Activated T-helper 17 cell treated with anti-CD3 and anti-CD28 coated beads, Interleukin-2, amount 50 U/mL, for 72 hours (primary cell): Measurements from ENCODE around the gene TNNT3. TPM values are rescaled to one million over a fixed set of nuclear protein-coding genes. Genes with fewer than 3 reads are reported as not detected.
"Not testable (repeated sequence)": the region's sequence is repeated elsewhere in the genome, so short reads cannot be mapped to it uniquely, and the experiment has no call there.

Experiments used
- ATAC-seq: fragments of 150-1000 bp; cut with Tn5 transposase; replicated peaks from 2 replicates; pipeline ENCODE4 v1.10.0; 2021; ENCODE audit warnings: mild to moderate bottlenecking, moderate library complexity
- H3K27ac Mint-ChIP-seq: one replicate; pipeline ENCODE4 v1.8.0; 2022; ENCODE audit warnings: mixed read lengths
- H3K27me3 Mint-ChIP-seq: one replicate; pipeline ENCODE4 v1.8.0; 2022; ENCODE audit warnings: mixed read lengths
- H3K36me3 Mint-ChIP-seq: one replicate; pipeline ENCODE4 v1.8.0; 2022; ENCODE audit warnings: low read depth, mild to moderate bottlenecking, mixed read lengths
- H3K4me1 Mint-ChIP-seq: one replicate; pipeline ENCODE4 v1.8.0; 2022; ENCODE audit warnings: mixed read lengths
- H3K4me3 Mint-ChIP-seq: one replicate; pipeline ENCODE4 v1.8.0; 2022; ENCODE audit warnings: mild to moderate bottlenecking, mixed read lengths
- H3K9me3 Mint-ChIP-seq: one replicate; pipeline ENCODE4 v1.8.0; 2022; ENCODE audit warnings: mixed read lengths
- total RNA-seq, 2 donors: library from RNA; stranded (reverse); gene quantifications; one replicate each; pipeline ENCODE4 v1.2.3, GENCODE V29; 2022

TNNT3 gene
- total RNA-seq, 2 donors from 2014 or later = 2.1 to 26.2 TPM

DNA sequence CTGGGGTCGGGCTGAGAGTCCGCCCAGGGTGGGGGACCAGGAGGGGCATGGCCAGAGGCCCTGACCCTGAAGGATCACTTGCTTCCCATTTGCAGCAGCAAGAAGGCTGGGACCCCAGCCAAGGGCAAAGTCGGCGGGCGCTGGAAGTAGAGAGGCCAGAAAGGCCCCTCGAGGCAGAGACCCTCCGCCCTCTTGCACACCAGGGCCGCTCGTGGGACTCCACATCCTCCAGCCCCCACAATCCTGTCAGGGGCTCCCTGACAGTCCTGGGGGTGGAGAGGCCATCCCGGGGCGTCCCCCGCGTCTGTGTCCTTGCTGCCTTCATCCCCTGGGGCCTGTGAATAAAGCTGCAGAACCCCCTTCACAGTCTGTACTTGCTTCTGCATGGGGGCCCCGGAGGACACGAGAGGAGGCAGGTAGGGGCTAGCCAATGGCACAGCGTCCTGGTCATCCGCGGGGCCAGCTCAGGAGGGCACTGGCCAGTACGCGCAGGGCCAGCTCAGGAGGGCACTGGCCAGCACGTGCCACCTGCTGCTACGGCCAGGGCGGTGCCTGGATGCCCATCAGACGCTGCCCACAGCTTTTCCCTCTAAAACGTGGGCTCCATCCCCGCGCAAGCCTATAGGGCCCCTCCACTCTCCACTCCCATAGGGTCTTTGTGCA lies 19.0 kb downstream of the TNNT3 start:
- H3K4me3 Mint-ChIP-seq = no peak overlapping the region
- no peak for ATAC-seq
- peaks cover 8% of the 10 kb centered on the region for H3K4me1 Mint-ChIP-seq
- no peaks in the 10 kb centered on the region for H3K9me3 Mint-ChIP-seq
- no peaks in the 10 kb centered on the region for H3K27me3 Mint-ChIP-seq
- H3K36me3 Mint-ChIP-seq = no peaks in the 10 kb centered on the region
- H3K27ac Mint-ChIP-seq = no peak overlapping the region

DNA sequence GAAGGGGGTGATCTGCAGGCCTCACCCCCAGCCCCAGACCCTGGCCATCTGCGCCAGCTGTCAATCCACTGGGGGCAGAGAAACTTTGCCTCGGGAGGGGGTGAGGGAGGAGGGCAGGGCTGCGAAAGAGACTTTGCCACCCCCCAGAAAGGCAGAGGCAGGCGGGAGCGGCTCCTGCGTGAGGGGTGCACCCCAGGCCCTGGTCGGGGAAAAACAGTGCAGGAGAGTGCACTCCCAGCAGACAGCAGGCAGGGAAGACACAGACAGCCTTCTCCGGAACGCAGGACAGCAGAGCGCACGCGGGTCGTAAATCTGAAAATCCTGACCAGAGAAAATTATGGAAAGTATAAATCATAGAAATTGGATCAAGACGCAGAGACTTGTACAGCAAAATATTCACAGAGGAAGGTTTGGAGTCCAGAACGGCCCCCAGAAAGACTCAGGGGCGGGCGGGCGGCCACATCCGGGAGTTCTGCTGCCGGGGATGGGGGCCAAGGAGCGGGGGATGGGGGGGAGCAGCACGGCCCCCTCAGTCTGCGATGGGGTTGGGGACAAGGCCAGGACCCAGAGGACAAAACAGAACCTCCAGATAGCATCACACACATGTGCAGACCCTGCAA lies 19.6 kb downstream of the TNNT3 start:
- peak; percentile 14 for ATAC-seq
- Mint-ChIP-seq H3K27ac (no peak overlapping the region), H3K4me1 (peaks cover 8% of the 10 kb centered on the region), H3K27me3 (no peaks in the 10 kb centered on the region), H3K36me3 (no peaks in the 10 kb centered on the region), H3K9me3 (no peaks in the 10 kb centered on the region), H3K4me3 (no peak overlapping the region)

DNA sequence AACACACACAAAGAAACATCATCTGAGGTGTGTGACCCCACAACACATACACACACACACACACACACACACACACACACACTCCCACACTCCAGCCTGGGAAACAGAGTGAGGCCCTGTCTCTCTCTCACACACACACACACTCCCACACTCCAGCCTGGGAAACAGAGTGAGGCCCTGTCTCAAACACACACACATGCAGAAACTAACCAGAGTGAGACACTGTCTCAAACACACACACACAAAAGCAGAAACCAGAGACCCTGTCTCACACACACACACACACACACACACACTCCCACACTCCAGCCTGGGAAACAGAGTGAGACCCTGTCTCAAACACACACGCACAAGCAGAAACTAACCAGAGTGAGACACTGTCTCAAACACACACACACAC lies 20.3 kb downstream of the TNNT3 start:
- not testable (repeated sequence) for ATAC-seq, H3K36me3 Mint-ChIP-seq, H3K27me3 Mint-ChIP-seq, H3K4me3 Mint-ChIP-seq, H3K9me3 Mint-ChIP-seq, H3K4me1 Mint-ChIP-seq
- H3K27ac Mint-ChIP-seq = peak overlapping the region; percentile 69

DNA sequence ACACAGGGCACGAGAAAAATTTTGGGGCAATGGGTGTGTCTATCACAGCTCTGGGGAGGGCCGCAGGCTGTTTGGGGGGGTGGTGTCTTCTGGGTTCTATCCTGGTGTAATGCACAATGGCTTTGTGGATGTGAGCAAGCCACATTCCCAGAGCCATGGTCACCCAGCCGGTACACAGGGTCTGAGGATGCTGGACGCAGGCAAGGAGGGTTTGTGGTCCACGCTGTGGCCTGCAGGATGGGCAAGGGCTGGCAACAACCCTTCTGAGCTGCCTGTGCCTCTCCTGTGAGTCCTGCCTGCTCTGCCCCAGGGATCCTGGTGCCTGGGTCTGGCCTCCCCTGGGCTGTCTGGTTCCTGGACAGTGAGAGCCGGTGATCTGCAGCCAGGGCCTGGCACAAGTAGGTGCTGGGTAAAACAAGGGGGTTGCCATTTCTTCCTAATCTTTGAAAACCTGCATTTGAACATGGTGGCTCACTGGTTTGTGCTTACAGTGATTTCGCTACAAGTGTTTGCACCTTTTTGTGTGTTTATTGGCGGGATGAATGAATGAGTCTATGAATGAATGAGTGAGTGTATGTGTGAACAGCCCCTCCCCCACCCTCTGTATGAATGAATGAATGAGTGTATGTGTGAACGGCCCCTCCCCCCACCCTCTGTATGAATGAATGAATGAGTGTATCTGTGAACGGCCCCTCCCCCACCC lies 23.2 kb downstream of the TNNT3 start:
- no peaks in the 10 kb centered on the region for H3K36me3 Mint-ChIP-seq

DNA sequence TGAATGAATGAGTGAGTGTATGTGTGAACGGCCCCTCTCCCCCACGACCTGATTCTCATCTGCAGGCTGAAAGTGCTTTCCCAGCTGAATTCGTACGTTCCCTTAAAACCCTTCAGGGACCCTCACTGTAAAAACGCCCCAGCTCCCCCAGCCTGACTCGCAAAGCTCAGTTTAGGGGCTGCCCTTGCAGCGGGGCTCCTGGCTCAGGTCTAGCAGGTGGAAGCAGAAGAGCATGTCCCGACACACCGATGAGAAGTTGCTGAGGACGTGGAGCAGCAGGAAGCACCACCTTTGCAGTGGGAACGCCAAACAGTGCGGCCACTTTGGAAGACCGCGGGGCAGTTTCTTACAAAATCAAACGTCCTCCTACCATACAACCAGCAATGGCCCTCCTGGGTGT lies 24.1 kb downstream of the TNNT3 start:
- Mint-ChIP-seq H3K27ac (no peak overlapping the region), H3K4me1 (peaks cover 8% of the 10 kb centered on the region), H3K36me3 (no peaks in the 10 kb centered on the region), H3K27me3 (no peaks in the 10 kb centered on the region), H3K4me3 (no peak overlapping the region), H3K9me3 (no peaks in the 10 kb centered on the region)
- no peak for ATAC-seq

More for the DNA sequence above, 23.2 kb downstream of the TNNT3 start:
- Mint-ChIP-seq H3K4me1 (peaks cover 8% of the 10 kb centered on the region), H3K4me3 (no peak overlapping the region), H3K9me3 (no peaks in the 10 kb centered on the region), H3K27me3 (no peaks in the 10 kb centered on the region), H3K27ac (no peak overlapping the region)
- no peak for ATAC-seq

DNA sequence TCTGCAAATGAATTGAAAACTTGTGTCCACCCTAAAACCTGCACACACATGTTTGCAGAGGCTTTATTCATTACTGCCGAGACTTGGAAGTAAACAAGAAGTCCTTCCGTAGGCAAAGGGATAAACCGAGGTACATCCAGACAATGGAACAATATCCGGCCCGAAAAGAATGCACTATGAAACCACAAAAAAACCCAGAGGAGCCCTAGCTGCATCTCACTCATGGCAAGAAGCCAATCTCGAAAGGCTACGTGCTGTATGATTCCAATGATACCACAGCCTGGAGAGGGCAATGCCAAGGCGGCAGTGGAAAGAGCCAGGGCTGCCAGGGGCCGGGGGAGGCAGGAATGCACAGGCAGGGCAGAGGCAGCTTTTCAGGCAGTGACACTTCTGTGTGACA lies 24.5 kb downstream of the TNNT3 start:
- Mint-ChIP-seq H3K27me3 (no peaks in the 10 kb centered on the region), H3K4me3 (no peak overlapping the region)

DNA sequence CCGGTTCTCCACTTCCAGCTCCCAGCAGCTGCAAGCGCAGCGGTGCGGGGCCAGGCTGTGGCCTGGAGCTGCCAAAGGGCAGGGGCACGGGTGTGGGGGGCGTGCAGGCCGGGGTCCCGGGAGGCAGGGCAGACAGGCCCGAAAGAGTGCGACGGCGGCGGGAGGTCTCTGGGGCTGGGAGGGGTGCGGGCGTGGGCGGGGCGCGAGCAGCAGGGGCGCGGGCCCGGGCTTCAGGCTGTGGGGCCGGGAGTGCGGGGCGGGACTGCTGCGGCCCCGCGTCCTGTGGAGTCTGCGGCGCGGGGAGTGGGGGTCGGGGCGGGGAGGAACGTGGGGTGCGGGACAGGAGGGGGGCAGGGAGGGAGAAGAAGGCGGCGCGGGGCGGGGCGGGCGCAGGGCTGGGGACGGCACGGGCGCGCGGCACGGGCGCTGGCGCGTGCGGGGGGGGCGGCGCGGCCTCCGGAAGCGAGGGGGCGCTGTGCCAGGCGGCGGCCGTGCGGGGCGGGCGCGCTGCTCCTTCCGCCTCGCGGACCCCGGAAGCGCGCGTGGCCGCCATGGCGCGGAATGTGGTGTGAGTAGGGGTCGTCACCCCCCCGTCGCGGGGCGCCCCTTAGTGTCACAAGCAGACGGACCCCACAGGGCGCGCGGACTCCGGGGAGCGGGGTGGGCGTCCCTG lies 27.4 kb downstream of the TNNT3 start, which contains the start of gene MRPL23:
Gene MRPL23, plus strand, starts transcription at position 521 of the 673 bp plus-strand sequence. Its CDS starts 31 bp downstream, at position 552.
- H3K36me3 Mint-ChIP-seq = no peaks in the 10 kb centered on the region
- no peaks in the 10 kb centered on the region for H3K9me3 Mint-ChIP-seq
- no peak within 1 kb of the TSS for H3K27ac Mint-ChIP-seq
- no peak within 1 kb of the TSS for H3K4me3 Mint-ChIP-seq
- H3K27me3 Mint-ChIP-seq = no peaks in the 10 kb centered on the region
- no peaks in the 10 kb centered on the region for H3K4me1 Mint-ChIP-seq
- peak; percentile 86 for ATAC-seq

More for the DNA sequence above, 24.5 kb downstream of the TNNT3 start:
- H3K27ac Mint-ChIP-seq = no peak overlapping the region
- H3K9me3 Mint-ChIP-seq = no peaks in the 10 kb centered on the region
- no peaks in the 10 kb centered on the region for H3K36me3 Mint-ChIP-seq
- ATAC-seq = no peak
- H3K4me1 Mint-ChIP-seq = peaks cover 8% of the 10 kb centered on the region

DNA sequence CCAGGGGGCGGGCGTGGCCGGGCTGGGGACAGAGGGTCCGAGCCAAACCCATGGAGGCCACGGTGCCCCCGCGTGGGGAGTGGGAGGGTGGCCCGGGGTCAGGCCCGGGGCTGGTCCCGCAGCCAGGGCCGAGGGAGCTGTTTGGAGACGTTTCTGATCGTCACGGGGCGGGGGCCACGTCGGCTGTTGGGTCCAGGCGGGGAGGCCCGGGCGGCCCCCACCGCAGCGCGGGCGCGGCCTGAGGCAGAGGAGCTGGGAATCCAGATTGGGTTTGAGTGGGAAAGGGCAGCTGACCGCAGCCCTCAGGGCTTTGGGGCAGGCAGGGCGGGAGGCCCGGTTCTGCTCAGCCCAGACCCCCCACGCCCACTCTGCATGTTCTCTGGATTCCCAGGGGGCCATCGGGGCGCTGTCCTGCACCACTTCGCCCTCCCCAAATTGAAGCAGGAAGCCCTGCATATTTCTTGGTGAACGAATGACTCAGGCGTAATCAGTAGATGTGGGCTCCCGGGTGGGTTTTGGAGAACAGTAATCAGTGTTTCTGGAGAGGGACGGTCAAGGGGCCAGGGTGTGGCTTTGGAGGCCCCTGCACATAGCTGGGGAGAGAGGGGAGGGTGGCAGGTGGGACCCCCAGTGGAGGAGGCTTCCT lies 28.2 kb downstream of the TNNT3 start:
- no peak overlapping the region for H3K27ac Mint-ChIP-seq
- peak; percentile 43 for ATAC-seq
- H3K36me3 Mint-ChIP-seq = no peaks in the 10 kb centered on the region
- H3K4me1 Mint-ChIP-seq = no peaks in the 10 kb centered on the region
- H3K4me3 Mint-ChIP-seq = no peak overlapping the region
- H3K9me3 Mint-ChIP-seq = no peaks in the 10 kb centered on the region
- no peaks in the 10 kb centered on the region for H3K27me3 Mint-ChIP-seq

DNA sequence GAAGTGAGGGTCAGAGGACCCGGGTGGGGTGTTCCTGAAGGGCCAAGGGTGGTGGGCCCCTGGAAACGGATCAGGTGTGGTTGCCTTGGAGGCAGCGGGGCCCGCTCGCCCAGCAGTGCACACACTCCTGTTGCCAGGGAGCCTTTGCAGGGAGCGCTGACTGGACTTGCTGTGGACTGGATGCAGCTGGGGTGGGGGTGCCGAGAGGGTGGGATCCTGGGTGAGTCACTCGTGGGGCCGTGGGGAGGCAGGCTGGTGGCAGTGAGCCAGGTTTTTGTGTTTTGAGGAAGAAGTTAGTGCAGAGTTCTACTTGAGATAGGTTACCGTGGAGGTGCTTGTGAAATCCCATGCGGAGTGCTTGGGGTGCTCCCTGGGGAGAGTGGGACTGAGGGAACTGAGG lies 28.9 kb downstream of the TNNT3 start:
- no peaks in the 10 kb centered on the region for H3K4me1 Mint-ChIP-seq
- no peak overlapping the region for H3K4me3 Mint-ChIP-seq
- no peak for ATAC-seq
- H3K27me3 Mint-ChIP-seq = no peaks in the 10 kb centered on the region
- H3K9me3 Mint-ChIP-seq = no peaks in the 10 kb centered on the region
- no peaks in the 10 kb centered on the region for H3K36me3 Mint-ChIP-seq
- H3K27ac Mint-ChIP-seq = no peak overlapping the region

DNA sequence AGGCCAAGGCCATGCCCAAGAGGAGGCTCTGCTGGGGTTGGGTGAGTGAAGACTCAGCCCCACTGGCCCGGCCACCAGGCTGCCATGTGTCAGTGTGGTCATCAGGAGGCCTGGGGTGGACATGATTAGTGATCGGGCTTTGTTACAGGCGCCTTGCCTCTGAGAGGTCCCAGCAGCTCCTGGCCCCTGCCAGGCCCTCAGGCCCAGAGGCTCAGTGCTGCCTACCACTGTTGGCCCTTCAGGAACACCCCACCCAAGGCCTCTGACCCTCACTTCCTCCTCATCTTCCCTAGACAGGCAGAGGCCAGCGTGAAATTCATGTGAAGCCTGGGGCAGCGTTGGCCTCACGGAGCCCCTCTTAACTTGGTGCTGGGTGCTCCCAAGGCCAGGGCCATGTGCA lies 29.8 kb downstream of the TNNT3 start:
- no peaks in the 10 kb centered on the region for H3K27me3 Mint-ChIP-seq
- no peaks in the 10 kb centered on the region for H3K36me3 Mint-ChIP-seq
- no peaks in the 10 kb centered on the region for H3K4me1 Mint-ChIP-seq
- H3K27ac Mint-ChIP-seq = no peak overlapping the region
- no peaks in the 10 kb centered on the region for H3K9me3 Mint-ChIP-seq
- ATAC-seq = no peak
- H3K4me3 Mint-ChIP-seq = no peak overlapping the region

DNA sequence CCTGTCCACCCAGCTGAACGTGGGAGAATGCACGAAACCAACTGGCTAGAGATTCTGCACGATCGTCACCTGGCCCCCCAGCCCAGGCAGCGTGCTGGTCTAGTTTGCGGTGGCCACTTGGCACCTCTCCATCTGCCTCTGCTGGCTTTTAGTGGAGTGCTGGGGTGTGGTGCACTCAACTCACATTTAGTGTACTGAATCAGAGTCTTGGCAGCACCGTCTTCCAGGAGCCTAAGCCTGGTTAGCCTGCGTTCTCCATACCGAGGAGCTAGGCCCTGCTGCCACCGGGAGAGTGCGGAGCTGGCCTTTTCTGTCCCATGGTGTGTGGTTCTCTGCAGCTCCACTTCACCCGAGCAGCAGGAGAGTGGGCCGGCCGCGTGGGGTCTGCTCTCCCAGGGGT lies 30.4 kb downstream of the TNNT3 start:
- ATAC-seq = no peak
- Mint-ChIP-seq H3K9me3 (no peaks in the 10 kb centered on the region), H3K27me3 (no peaks in the 10 kb centered on the region), H3K36me3 (no peaks in the 10 kb centered on the region), H3K4me3 (no peak overlapping the region), H3K27ac (no peak overlapping the region), H3K4me1 (no peaks in the 10 kb centered on the region)

DNA sequence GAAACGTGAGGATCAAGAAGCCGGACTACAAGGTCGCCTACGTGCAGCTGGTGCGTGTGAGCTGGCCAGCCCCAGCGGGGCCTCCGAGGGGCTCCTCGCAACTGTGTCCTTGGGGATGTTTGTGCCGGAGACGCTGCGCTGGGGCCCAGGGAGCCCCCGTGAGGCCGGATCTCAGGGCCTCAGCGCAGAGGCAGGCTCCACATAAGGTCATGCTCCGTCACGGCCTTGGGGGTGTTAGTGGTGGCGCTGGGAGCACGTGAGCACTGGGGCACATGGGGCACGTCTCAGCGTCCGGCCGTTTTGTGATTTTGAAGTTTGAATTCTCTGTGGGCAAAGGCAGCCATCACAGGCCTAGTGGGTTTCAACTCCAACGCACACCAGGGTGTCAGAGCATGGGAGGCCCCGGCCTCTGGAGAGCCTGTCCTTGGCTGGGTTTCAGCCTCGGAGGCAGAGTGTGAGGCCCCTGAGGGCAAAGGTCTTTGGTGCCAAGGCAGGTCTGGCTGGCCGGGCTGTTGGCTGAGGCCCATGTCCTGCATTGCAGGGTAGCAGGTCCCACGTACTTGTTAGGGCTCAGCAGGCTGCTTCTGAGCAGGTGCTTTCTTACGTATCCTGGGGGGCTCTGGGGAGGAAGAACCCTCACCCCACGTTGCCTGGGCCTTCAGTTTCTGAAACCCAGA lies 33.4 kb downstream of the TNNT3 start:
- Mint-ChIP-seq H3K4me3 (no peak overlapping the region), H3K4me1 (no peaks in the 10 kb centered on the region), H3K27me3 (no peaks in the 10 kb centered on the region), H3K9me3 (no peaks in the 10 kb centered on the region), H3K36me3 (no peaks in the 10 kb centered on the region), H3K27ac (no peak overlapping the region)
- no peak for ATAC-seq

DNA sequence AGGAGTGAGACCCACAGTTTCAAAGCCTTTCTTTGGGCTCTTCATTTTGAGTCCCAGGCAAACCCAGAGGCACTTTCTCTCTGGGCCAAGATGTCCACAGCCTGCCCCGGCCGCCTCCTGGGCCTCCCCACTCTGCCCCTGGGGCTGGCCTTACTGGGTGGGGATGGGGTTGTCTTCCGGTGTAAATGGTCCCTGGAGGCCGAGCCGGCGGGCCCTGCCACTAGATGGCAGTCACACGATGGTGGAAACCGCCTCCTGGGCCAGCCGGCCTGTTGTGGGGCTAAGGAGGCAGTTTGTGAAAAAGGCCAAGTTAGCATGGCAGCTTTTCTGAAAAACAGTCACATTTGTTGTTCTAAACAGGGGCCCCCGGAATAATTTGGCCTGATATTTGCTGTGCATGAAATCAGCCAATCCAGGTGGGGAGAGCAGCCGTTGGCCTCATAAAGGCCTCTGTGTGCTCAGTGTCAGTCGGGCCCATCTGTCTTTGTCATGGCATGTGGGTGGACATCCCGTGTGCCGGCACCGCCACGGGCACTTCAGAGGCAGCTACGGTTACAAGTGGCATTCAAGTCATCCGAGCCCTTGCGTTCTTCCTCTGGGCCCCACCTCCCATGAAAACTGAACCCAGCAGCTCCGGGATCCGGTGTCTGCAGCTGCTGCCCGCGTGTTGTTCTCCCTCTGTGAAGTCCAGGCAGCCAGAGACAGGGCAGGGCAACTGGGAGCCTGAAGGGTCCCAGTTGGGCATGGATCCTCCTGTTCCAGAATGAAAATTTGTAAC lies 34.2 kb downstream of the TNNT3 start:
- peak; percentile 52 for ATAC-seq
- Mint-ChIP-seq H3K9me3 (no peaks in the 10 kb centered on the region), H3K27ac (no peak overlapping the region), H3K27me3 (no peaks in the 10 kb centered on the region), H3K4me3 (no peak overlapping the region), H3K36me3 (no peaks in the 10 kb centered on the region), H3K4me1 (no peaks in the 10 kb centered on the region)
